HepG2 (cell line): ENCODE data around the gene HDAC10. TPM values are rescaled to one million over a fixed set of nuclear protein-coding genes. Genes with fewer than 3 reads are reported as not detected.

Source experiments
- ATAC-seq: fragments of 200-7000 bp; cut with Tn5 transposase; 3 replicates; pipeline ENCODE4 v1.9.1; 2020; ENCODE audit warnings: mild to moderate bottlenecking, moderate library complexity
- BruUV-seq: library from RNA; stranded (reverse); fragments of 400-500 nt; replicated peaks from 2 replicates; lab custom pipeline; 2021; lab: Mats Ljungman, UMichigan
- CTCF ChIA-PET: fragments of 300-600 bp; formaldehyde crosslinking; extraction: SDS; loops from one replicate; lab custom pipeline; 2021; ENCODE audit warnings: low total read pairs, inconsistent platforms, low intra/inter-chr PET ratio; lab: Yijun Ruan, JAX
- POLR2A ChIA-PET: fragments of 350-600 bp; sonication (Branson Sonifier 250); formaldehyde crosslinking; loops from one replicate; lab custom pipeline; 2020; ENCODE audit warnings: antibody characterized with exemption, inconsistent platforms; lab: Yijun Ruan, JAX
- DNase-seq: peaks from one replicate; pipeline ENCODE4 v3.0.0-alpha.2; 2015; ENCODE audit warnings: low spot score
- FAIRE-seq: peaks from 3 replicates; lab custom pipeline; 2011; peaks lifted over from hg19 to GRCh38; lab: Jason Lieb, UNC
- H2AFZ ChIP-seq: one replicate; pipeline ENCODE4 v1.6.1; 2011; ENCODE audit warnings: low read length, inconsistent platforms
- H3K27ac ChIP-seq: fragments of 300-600 bp; 3 replicates; pipeline ENCODE4 v1.8.0; 2011; ENCODE audit warnings: mixed run types, mild to moderate bottlenecking, mixed read lengths, low read length, inconsistent platforms; ENCODE audit not compliant: insufficient read depth; ENCODE audit errors: extremely low read length
- H3K27me3 ChIP-seq, 2 experiments: fragments of 200-600 bp in 1 of 2; 2 replicates in 1 of 2; 3 replicates in 1 of 2; pipeline versions ENCODE4 v1.6.0 to v1.8.0; 2011; ENCODE audit warnings: low read length in 2 of 2, mild to moderate bottlenecking in 2 of 2, moderate library complexity in 2 of 2, inconsistent platforms in 1 of 2; ENCODE audit not compliant: insufficient read depth in 2 of 2, control insufficient read depth in 1 of 2
- H3K36me3 ChIP-seq, 2 experiments: fragments of 200-600 bp in 1 of 2; replicated peaks in 1 of 2; 2 replicates in 1 of 2; 3 replicates in 1 of 2; pipeline versions ENCODE4 v1.5.1 to v1.8.0; 2011; ENCODE audit warnings: low read length in 2 of 2, inconsistent platforms in 1 of 2; ENCODE audit not compliant: insufficient read depth in 2 of 2, control insufficient read depth in 1 of 2
- H3K4me1 ChIP-seq: 2 replicates; pipeline ENCODE4 v1.5.1; 2012; ENCODE audit warnings: low read length, inconsistent platforms; ENCODE audit not compliant: insufficient read depth
- H3K4me2 ChIP-seq: 2 replicates; pipeline ENCODE4 v1.6.0; 2011; ENCODE audit warnings: low read depth, low read length, inconsistent platforms
- H3K4me3 ChIP-seq, 3 experiments: fragments of 200-600 bp in 1 of 3; sonication (generic), shearing (Covaris generic) in 1 of 3; replicated peaks in 1 of 3; 2 replicates each; pipeline ENCODE4 v1.5.1; 2011 to 2016; ENCODE audit warnings: low read length in 3 of 3, inconsistent platforms in 2 of 3, low read depth in 2 of 3, mild to moderate bottlenecking in 2 of 3, control low read depth in 1 of 3, mixed read lengths in 1 of 3; ENCODE audit not compliant: insufficient read depth in 1 of 3
- H3K79me2 ChIP-seq: one replicate; pipeline ENCODE4 v1.6.1; 2011; ENCODE audit warnings: low read length, inconsistent platforms; ENCODE audit not compliant: insufficient read depth
- H3K9ac ChIP-seq: 2 replicates; pipeline ENCODE4 v1.6.0; 2011; ENCODE audit warnings: mild to moderate bottlenecking, low read depth, low read length, inconsistent platforms; ENCODE audit not compliant: insufficient read depth
- H3K9me3 ChIP-seq: 2 replicates; pipeline ENCODE4 v1.5.1; 2012; ENCODE audit warnings: mild to moderate bottlenecking, low read length
- H4K20me1 ChIP-seq: 2 replicates; pipeline ENCODE4 v1.6.0; 2011; ENCODE audit warnings: inconsistent platforms, mild to moderate bottlenecking, low read length, moderate library complexity; ENCODE audit not compliant: insufficient read depth
- CBX5 ChIP-seq: sonication (generic); formaldehyde crosslinking; IDR thresholded peaks from 2 replicates; pipeline ENCODE4 v1.4.0; 2020; ENCODE audit warnings: missing genetic modification reagents, borderline replicate concordance
- ELF3 ChIP-seq: IDR thresholded peaks from 2 replicates; pipeline ENCODE4 v1.6.1; 2016; ENCODE audit warnings: missing genetic modification reagents, missing compliant biosample characterization
- FOXP1 ChIP-seq, 2 experiments: fragments of 450-650 bp in 1 of 2; IDR thresholded peaks; 2 replicates each; pipeline ENCODE4 v1.6.1; 2017 to 2018; ENCODE audit warnings: antibody characterized with exemption in 1 of 2
- HNF4A ChIP-seq: sonication (generic); formaldehyde crosslinking; IDR thresholded peaks from 2 replicates; pipeline ENCODE4 v1.4.0; 2020; ENCODE audit warnings: missing genetic modification reagents
- KLF13 ChIP-seq: sonication (generic); formaldehyde crosslinking; IDR thresholded peaks from 2 replicates; pipeline ENCODE4 v1.4.0; 2020; ENCODE audit warnings: mild to moderate bottlenecking, missing genetic modification reagents
- MIER3 ChIP-seq: IDR thresholded peaks from 2 replicates; pipeline ENCODE4 v1.6.1; 2016; ENCODE audit warnings: missing compliant biosample characterization, borderline replicate concordance
- MXD3 ChIP-seq: IDR thresholded peaks from 2 replicates; pipeline ENCODE4 v1.6.1; 2016; ENCODE audit warnings: mild to moderate bottlenecking, missing biosample characterization, missing genetic modification reagents
- PRMT3 ChIP-seq: sonication (generic); formaldehyde crosslinking; IDR thresholded peaks from 2 replicates; pipeline ENCODE4 v1.8.1; 2022; ENCODE audit warnings: low read depth, mild to moderate bottlenecking, moderate library complexity, missing genetic modification reagents, borderline replicate concordance
- SIN3A ChIP-seq: IDR thresholded peaks from 2 replicates; pipeline ENCODE4 v1.6.1; 2011; ENCODE audit warnings: low read depth, mild to moderate bottlenecking, control low read depth, low read length, borderline replicate concordance
- SMARCC2 ChIP-seq: fragments of 450-650 bp; IDR thresholded peaks from 2 replicates; pipeline ENCODE4 v1.6.1; 2017; ENCODE audit warnings: antibody characterized with exemption, mild to moderate bottlenecking
- SNAPC2 ChIP-seq: sonication (generic); formaldehyde crosslinking; IDR thresholded peaks from 2 replicates; pipeline ENCODE4 v1.8.1; 2022; ENCODE audit warnings: mild to moderate bottlenecking, missing genetic modification reagents
- ZFP1 ChIP-seq: IDR thresholded peaks from 2 replicates; pipeline ENCODE4 v1.6.1; 2016
- ZNF30 ChIP-seq: sonication (generic); formaldehyde crosslinking; IDR thresholded peaks from 2 replicates; pipeline ENCODE4 v1.5.0; 2020; ENCODE audit warnings: mild to moderate bottlenecking, missing genetic modification reagents
- ZNF337 ChIP-seq: sonication (generic); formaldehyde crosslinking; IDR thresholded peaks from 2 replicates; pipeline ENCODE4 v1.5.1; 2020; ENCODE audit warnings: missing genetic modification reagents, low read depth, mild to moderate bottlenecking, borderline replicate concordance
- ZNF562 ChIP-seq: sonication (generic); formaldehyde crosslinking; IDR thresholded peaks from 2 replicates; pipeline ENCODE4 v1.8.0; 2022; ENCODE audit warnings: missing genetic modification reagents, borderline replicate concordance
- ZNF644 ChIP-seq: IDR thresholded peaks from 2 replicates; pipeline ENCODE4 v1.6.1; 2016; ENCODE audit warnings: low read depth
- ZNF841 ChIP-seq: sonication (generic); formaldehyde crosslinking; IDR thresholded peaks from 2 replicates; pipeline ENCODE4 v1.8.1; 2023; ENCODE audit warnings: missing genetic modification reagents, borderline replicate concordance
- ZSCAN12 ChIP-seq: sonication (generic); formaldehyde crosslinking; IDR thresholded peaks from 2 replicates; pipeline ENCODE4 v1.9.0; 2021; ENCODE audit warnings: mild to moderate bottlenecking, missing genetic modification reagents
- WGBS: methylation state at CpG from one replicate; pipeline ENCODE4 v1.1.6; 2017; ENCODE audit warnings: low lambda C conversion rate; 5-methylcytosine and 5-hydroxymethylcytosine counted together
- in situ Hi-C: cut with HindIII; loops from 2 replicates; pipeline ENCODE4 v1.10.0; 2017; ENCODE audit warnings: low pct_unique_long_range_greater_than_20kb; ENCODE audit not compliant: extremely low pct_ligation_motif_present
- intact Hi-C: fragments of 100-400 bp; cut with micrococcal nuclease; formaldehyde crosslinking; loops from one replicate; pipeline ENCODE4 v1.10.0; 2022; ENCODE audit not compliant: unreplicated experiment
- polyA plus RNA-seq, 8 experiments: library from polyadenylated mRNA; depleted of rRNA in 3 of 8; stranded (reverse) in 7 of 8; unstranded in 1 of 8; fragments of >200 nt; fragmentation: Illumina TruSeq in 4 of 8; extraction: Trizol in 4 of 8; gene quantifications; 2 replicates each; pipeline versions ENCODE4 v1.2.1 to v1.2.3, GENCODE V29; 2011 to 2016; ENCODE audit warnings: low read depth in 4 of 8, missing spikeins in 1 of 8, mixed read lengths in 1 of 8; ENCODE audit not compliant: insufficient read depth in 1 of 8
- total RNA-seq, 5 experiments: library from RNA; depleted of rRNA; stranded (reverse); fragments of >200 nt; fragmentation: Illumina TruSeq; extraction: Trizol; gene quantifications; 2 replicates each; pipeline ENCODE4 v1.2.3, GENCODE V29; 2016; ENCODE audit warnings: low read depth in 1 of 5
- TF ChIP-seq, protein P1 (sequence below): sonication (generic); formaldehyde crosslinking; IDR thresholded peaks from 2 replicates; pipeline ENCODE4 v1.5.1; 2020; ENCODE audit warnings: missing genetic modification reagents, mild to moderate bottlenecking, borderline replicate concordance
- TF ChIP-seq, protein P2 (sequence below): sonication (generic); formaldehyde crosslinking; IDR thresholded peaks from 2 replicates; pipeline ENCODE4 v1.4.0; 2020; ENCODE audit warnings: missing genetic modification reagents
- TF ChIP-seq, protein P3 (sequence below): IDR thresholded peaks from 2 replicates; pipeline ENCODE4 v1.6.1; 2016; ENCODE audit warnings: low read depth, borderline replicate concordance

HDAC10 gene
- total and polyA plus RNA-seq, 2 of the 13 experiments (the other 11 are each of a cell fraction or from before 2014, with no cell fraction given): 13.9 to 14.9 TPM

DNA sequence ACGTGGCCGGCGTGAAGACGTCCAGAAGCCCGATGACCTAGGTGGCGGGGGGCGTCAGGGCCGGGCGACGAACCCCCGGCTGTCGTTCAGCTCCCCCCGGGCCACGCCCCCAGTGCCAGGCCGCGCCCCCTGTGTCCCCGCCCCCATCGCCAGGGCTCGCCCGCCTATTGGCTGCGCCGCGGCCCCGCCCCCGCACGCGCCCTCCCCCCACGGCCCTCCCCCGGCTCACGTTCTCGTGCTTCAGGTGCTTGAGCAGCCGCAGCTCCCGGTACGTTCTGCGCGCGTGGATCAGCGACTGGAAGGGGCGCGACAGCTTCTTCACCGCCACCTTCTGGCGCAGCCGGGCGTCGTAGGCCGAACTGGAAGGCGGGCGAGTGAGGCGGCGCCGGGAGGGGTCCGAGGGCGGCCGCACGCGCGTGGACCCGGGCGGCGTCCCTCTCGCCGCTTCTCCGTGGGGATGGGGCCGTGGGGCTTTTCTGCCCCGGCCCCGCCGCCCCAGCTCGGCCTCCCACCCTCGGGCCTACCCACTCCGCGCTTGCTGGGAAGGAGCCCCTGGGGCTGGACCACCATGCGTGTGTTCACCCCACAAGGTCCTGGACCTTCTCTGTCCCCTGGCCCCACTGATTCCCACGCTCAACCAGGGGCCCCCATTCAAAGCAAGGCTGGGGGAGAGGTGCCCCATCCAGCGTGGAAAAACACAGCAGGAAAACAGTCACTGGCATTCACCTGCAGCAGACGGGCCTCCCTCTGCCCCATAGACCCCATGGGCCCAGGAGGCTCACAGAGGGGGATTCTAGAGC lies 16.7 kb upstream of the HDAC10 start (continued):
- TF ChIP-seq, protein P1, sequence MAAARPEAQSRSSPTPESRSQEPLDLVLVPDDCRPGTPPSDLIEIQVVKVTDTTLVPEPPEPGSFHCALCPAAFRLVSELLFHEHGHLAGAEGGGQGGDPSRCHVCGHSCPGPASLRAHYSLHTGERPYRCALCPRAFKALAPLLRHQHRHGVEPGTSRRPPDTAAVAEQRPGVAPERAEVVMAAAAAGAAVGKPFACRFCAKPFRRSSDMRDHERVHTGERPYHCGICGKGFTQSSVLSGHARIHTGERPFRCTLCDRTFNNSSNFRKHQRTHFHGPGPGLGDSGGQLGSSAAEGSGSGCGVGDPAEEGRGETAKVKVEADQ: peak; percentile 29; the same call in 1 of the 2 replicates
- TF ChIP-seq HNF4A (CRISPR knock-in tag): no peak

GRCh38 chr22:50266994-50267393 lies 15.9 kb upstream of the HDAC10 start:
- Histone ChIP-seq H2AFZ (no peak overlapping the region), H3K27me3 (peaks cover 21 to 68% of the 10 kb centered on the region in 2 experiments), H3K4me1 (peaks cover 51% of the 10 kb centered on the region), H4K20me1 (peaks cover 7% of the 10 kb centered on the region; the same call in 1 of the 2 replicates), H3K4me3 (no peak overlapping the region), H3K9ac (no peak overlapping the region), H3K9me3 (no peaks in the 10 kb centered on the region), H3K27ac (no peak overlapping the region)
- no TSS peak for BruUV-seq
- POLR2A ChIA-PET: interaction anchor here (1.3 to 1.5 kb wide), 2 partner anchors 16 to 62 kb away, joined by 4 to 6 read pairs; partner anchors contain the start of gene HDAC10
- intact Hi-C loops: no loop called here
- no peak for FAIRE-seq
- no peak for ATAC-seq
- TF ChIP-seq ZNF841 (CRISPR knock-in tag) (no peak), MIER3 (CRISPR knock-in tag) (no peak), SIN3A (no peak), ZNF562 (CRISPR knock-in tag) (no peak), KLF13 (CRISPR knock-in tag) (no peak), MXD3 (no peak), ZNF337 (CRISPR knock-in tag) (no peak), ZNF644 (no peak), CBX5 (no peak), ZNF30 (CRISPR knock-in tag) (no peak), FOXP1 (IDR thresholded peaks at IDR 0.05) (no peak), FOXP1 (CRISPR knock-in tag; IDR thresholded peaks at IDR 0.05) (no peak), ELF3 (no peak), SNAPC2 (no peak), SMARCC2 (no peak), ZFP1 (CRISPR knock-in tag) (no peak), ZSCAN12 (no peak), PRMT3 (CRISPR knock-in tag) (no peak)
- TF ChIP-seq, protein P2, sequence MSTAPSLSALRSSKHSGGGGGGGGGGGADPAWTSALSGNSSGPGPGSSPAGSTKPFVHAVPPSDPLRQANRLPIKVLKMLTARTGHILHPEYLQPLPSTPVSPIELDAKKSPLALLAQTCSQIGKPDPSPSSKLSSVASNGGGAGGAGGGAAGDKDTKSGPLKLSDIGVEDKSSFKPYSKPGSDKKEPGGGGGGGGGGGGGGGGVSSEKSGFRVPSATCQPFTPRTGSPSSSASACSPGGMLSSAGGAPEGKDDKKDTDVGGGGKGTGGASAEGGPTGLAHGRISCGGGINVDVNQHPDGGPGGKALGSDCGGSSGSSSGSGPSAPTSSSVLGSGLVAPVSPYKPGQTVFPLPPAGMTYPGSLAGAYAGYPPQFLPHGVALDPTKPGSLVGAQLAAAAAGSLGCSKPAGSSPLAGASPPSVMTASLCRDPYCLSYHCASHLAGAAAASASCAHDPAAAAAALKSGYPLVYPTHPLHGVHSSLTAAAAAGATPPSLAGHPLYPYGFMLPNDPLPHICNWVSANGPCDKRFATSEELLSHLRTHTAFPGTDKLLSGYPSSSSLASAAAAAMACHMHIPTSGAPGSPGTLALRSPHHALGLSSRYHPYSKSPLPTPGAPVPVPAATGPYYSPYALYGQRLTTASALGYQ: no peak
- TF ChIP-seq, protein P3, sequence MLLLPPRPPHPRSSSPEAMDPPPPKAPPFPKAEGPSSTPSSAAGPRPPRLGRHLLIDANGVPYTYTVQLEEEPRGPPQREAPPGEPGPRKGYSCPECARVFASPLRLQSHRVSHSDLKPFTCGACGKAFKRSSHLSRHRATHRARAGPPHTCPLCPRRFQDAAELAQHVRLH: no peak
- TF ChIP-seq, all 625 proteins: peak for 0
- DNase-seq: no peak
- Histone ChIP-seq H3K4me2 (no peak overlapping the region), H3K36me3 (no peaks in the 10 kb centered on the region), H3K79me2 (no peaks in the 10 kb centered on the region)
- WGBS: 77% methylated on average over 15 of the region's 37 CpGs
- CTCF ChIA-PET: no interaction called here
- in situ Hi-C loops: no loop called here
